ENCODE data around the gene RNU5B-1. TPM values are rescaled to one million over a fixed set of nuclear protein-coding genes. Genes with fewer than 3 reads are reported as not detected.

The RNU5B-1 gene
- total and polyA plus RNA-seq, 2 of the 8 experiments (the other 6 are each of a cell fraction or from before 2014, with no cell fraction given), result not detected

DNA sequence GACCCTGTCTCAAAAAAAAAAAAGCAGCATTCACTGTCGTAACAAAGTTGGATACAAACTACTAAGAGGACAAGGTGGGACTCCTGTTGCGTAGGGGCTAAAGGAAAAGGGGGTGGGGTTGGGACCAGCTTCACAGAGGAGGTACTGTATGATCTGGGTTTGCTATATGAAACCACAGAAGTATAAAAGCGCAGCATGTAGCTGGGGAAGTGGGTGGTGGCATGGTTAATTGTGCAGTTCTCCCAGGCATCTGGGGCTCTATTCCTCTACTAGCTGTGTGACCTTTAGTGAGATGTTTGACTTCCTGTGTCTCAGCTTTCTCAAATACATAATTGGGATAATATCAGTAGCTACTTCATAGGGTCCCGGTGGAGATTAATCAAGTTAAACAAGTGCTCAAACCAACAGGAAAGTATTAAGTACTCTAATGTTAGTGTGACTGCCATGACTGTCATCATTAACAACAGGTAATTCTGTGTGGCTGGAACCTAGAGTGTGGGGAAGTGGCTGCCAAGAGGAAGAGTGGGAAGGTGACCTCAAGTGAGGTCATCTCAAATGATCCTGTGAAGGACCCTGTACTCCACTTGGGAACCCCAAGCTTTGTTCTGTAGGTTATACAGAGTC lies 29.3 kb upstream of the RNU5B-1 start:
- no peak overlapping the region for H2BK120ac ChIP-seq (replicated peaks; ENCODE audit: low read depth, low read length)
- no peak overlapping the region for H2BK15ac ChIP-seq (ENCODE audit: low read length)
- ChIA-PET POLR2A (ENCODE audit: partially characterized antibody) (interaction anchor here (1.5 to 3.8 kb wide), 4 partner anchors 11 to 29 kb away, joined by 3 to 19 read pairs (median 6); partner anchors contain the start of genes PARP16 and RNU5B-1), CTCF (ENCODE audit: partially characterized antibody) (interaction anchor here (0.9 to 8.7 kb wide), 12 partner anchors 9 to 126 kb away, joined by 3 to 123 read pairs (median 5); partner anchors contain the start of genes CILP, CLPX and PARP16)
- DNase-seq (ENCODE audit: low read depth in 1 of 2, low spot score in 2 of 2) (no peak), FAIRE-seq (no peak)
- H3K9ac ChIP-seq (replicated peaks in 1 of 4; ENCODE audit: extremely low read depth in 1 of 4, low read depth in 3 of 4, low read length in 3 of 4), result no peak overlapping the region
- no peaks in the 10 kb centered on the region for H3K36me3 ChIP-seq (ENCODE audit: control insufficient read depth in 2 of 4, insufficient read depth in 4 of 4, low read length in 3 of 4)
- H2AK5ac ChIP-seq (ENCODE audit: low read depth, low read length), result no peak overlapping the region
- no peaks in the 10 kb centered on the region for H3K79me1 ChIP-seq (ENCODE audit: low read depth, low read length)
- no peaks in the 10 kb centered on the region; a peak in 1 of 7 replicates for H3K27me3 ChIP-seq (replicated peaks in 1 of 4; ENCODE audit: control insufficient read depth in 3 of 4, extremely low read depth in 1 of 4, insufficient read depth in 3 of 4, low read length in 3 of 4)
- no peak overlapping the region for H3K14ac ChIP-seq (ENCODE audit: insufficient read length)
- no peaks in the 10 kb centered on the region for H3K9me3 ChIP-seq (ENCODE audit: insufficient read depth in 2 of 2, low read depth in 1 of 2, low read length in 1 of 2)
- no peak overlapping the region for H4K8ac ChIP-seq (ENCODE audit: extremely low read depth, insufficient read depth, low read length)
- H3K18ac ChIP-seq (ENCODE audit: extremely low read depth, low read length), result no peak overlapping the region
- no peak overlapping the region for H2BK20ac ChIP-seq (ENCODE audit: low read length)
- H4K20me1 ChIP-seq (replicated peaks in 1 of 2; ENCODE audit: control insufficient read depth in 1 of 2, insufficient read depth in 2 of 2, low read length in 2 of 2), result no peaks in the 10 kb centered on the region
- TF ChIP-seq ZNF274 (IDR thresholded peaks at IDR 0.05; ENCODE audit: borderline replicate concordance, extremely low read depth, low read length), result no peak
- TF ChIP-seq JUND (IDR thresholded peaks at IDR 0.05; ENCODE audit: low read length), result no peak
- no peak for TF ChIP-seq SP1 (IDR thresholded peaks at IDR 0.05; ENCODE audit: low read depth, low read length)
- no peak for TF ChIP-seq SIRT6 (IDR thresholded peaks at IDR 0.05; ENCODE audit: low read length)
- no peak for TF ChIP-seq CTBP2 (IDR thresholded peaks at IDR 0.05; ENCODE audit: borderline replicate concordance, insufficient read depth, insufficient read length, low read length)
- TF ChIP-seq SIX5 (IDR thresholded peaks at IDR 0.05; ENCODE audit: low read depth, low read length), result no peak
- H3K4me2 ChIP-seq (ENCODE audit: insufficient read depth in 1 of 2, low read depth in 2 of 2, low read length in 2 of 2), result no peak overlapping the region
- no peak overlapping the region for H4K5ac ChIP-seq (ENCODE audit: insufficient read length, low read depth, low read length)
- H3K4me3 ChIP-seq (ENCODE audit: extremely low read depth in 1 of 4, insufficient read depth in 2 of 4, low read depth in 3 of 4, low read length in 4 of 4), result no peak overlapping the region
- no peak overlapping the region for H3K4ac ChIP-seq (replicated peaks; ENCODE audit: insufficient read length, low read depth, low read length)
- no peak overlapping the region for H3K56ac ChIP-seq (replicated peaks; ENCODE audit: insufficient read length, low read depth, low read length)
- 91% methylated on average over 4 of the region's 4 CpGs; no CpG with 5 or more reads in 1 of the 2 experiments for WGBS, 2 experiments (ENCODE audit: extremely low coverage in 1 of 2, insufficient coverage in 1 of 2, insufficient read length in 1 of 2, insufficient replicate concordance in 2 of 2, low coverage in 1 of 2, low lambda C conversion rate in 2 of 2, missing lambda C conversion rate in 1 of 2)
- peaks cover 0 to 2% (median 0%) of the 10 kb centered on the region in 4 experiments; a peak in 1 of 7 replicates for H3K4me1 ChIP-seq (replicated peaks in 1 of 4; ENCODE audit: control insufficient read depth in 3 of 4, insufficient read depth in 4 of 4, low read length in 3 of 4)
- H2AFZ ChIP-seq (ENCODE audit: low read length), result no peak overlapping the region
- H4K91ac ChIP-seq (replicated peaks; ENCODE audit: insufficient read length, low read length), result no peak overlapping the region
- H3K23me2 ChIP-seq (ENCODE audit: low read depth, low read length), result no peaks in the 10 kb centered on the region
- no peaks in the 10 kb centered on the region for H3K79me2 ChIP-seq (ENCODE audit: control insufficient read depth in 1 of 2, insufficient read depth in 2 of 2, low read length in 2 of 2)
- H2BK12ac ChIP-seq (ENCODE audit: low read depth, low read length), result no peak overlapping the region; the same call in 1 of the 2 replicates
- no peak overlapping the region for H2BK5ac ChIP-seq (ENCODE audit: low read depth, low read length)
- no peak overlapping the region for H3K23ac ChIP-seq (ENCODE audit: insufficient read length)
- no peak overlapping the region for H3K27ac ChIP-seq (ENCODE audit: low read depth, low read length)
